Gastrocnemius medialis (tissue), 4 donors: ENCODE results near the gene PRND.

Source experiments
- POLR2A ChIP-seq, 2 donors: fragments of 450-650 bp; IDR thresholded peaks; one replicate each; pipeline ENCODE4 v1.6.1; 2017; ENCODE audit warnings: antibody characterized with exemption in 2 of 2, mild to moderate bottlenecking in 2 of 2, moderate library complexity in 2 of 2
- TF ChIP-seq, protein P1 (sequence below), 5 experiments: fragments of 450-650 bp in 3 of 5; fragments of 200-600 bp in 2 of 5; sonication (generic) in 2 of 5; IDR thresholded peaks in 4 of 5; conservative IDR thresholded peaks in 1 of 5; 1 replicate in 4 of 5; 2 replicates in 1 of 5; pipeline ENCODE4 v1.5.1; 2016 to 2019; ENCODE audit warnings: antibody characterized with exemption in 5 of 5, mild to moderate bottlenecking in 3 of 5, moderate library complexity in 3 of 5

DNA sequence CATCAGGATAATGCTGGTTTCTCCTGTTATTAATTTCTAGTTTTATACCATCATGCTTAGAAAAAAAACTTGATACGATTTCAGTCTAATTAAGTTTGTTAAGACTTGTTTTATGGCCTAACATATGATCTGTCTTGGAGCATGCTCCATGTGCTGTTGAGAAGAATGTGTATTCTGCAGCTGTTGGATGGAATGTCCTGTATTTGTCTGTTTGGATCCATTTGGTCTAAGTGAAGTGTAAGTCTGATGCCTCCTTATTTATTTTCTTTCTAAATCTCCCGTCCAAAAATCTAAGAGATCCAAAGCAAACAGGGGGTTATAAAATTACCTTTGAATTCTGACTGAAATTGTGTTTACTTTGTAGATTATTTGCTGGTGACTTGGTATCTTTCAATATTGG lies 30.0 kb upstream of the PRND start:
- TF ChIP-seq, protein P1, sequence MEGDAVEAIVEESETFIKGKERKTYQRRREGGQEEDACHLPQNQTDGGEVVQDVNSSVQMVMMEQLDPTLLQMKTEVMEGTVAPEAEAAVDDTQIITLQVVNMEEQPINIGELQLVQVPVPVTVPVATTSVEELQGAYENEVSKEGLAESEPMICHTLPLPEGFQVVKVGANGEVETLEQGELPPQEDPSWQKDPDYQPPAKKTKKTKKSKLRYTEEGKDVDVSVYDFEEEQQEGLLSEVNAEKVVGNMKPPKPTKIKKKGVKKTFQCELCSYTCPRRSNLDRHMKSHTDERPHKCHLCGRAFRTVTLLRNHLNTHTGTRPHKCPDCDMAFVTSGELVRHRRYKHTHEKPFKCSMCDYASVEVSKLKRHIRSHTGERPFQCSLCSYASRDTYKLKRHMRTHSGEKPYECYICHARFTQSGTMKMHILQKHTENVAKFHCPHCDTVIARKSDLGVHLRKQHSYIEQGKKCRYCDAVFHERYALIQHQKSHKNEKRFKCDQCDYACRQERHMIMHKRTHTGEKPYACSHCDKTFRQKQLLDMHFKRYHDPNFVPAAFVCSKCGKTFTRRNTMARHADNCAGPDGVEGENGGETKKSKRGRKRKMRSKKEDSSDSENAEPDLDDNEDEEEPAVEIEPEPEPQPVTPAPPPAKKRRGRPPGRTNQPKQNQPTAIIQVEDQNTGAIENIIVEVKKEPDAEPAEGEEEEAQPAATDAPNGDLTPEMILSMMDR (IDR thresholded peaks at IDR 0.05 in 4 of 5, conservative IDR thresholded peaks at IDR 0.05 in 1 of 5), result no peak
- no peak for TF ChIP-seq POLR2A (IDR thresholded peaks at IDR 0.05)
